Ovary (tissue), 9 donors: ENCODE measurements around the gene PPP2R2C. TPM values are rescaled to one million over a fixed set of nuclear protein-coding genes. Genes with fewer than 3 reads are reported as not detected.

Source experiments
- DNase-seq, 5 donors: peaks; one replicate each; pipeline ENCODE4 v3.0.0-alpha.2; 2019 to 2020
- H3K27ac ChIP-seq, 2 donors: fragments of 200-600 bp; one replicate each; pipeline versions ENCODE4 v1.5.1 to v1.8.0; 2019 to 2022
- H3K27me3 ChIP-seq: fragments of 200-600 bp; one replicate; pipeline ENCODE4 v1.8.0; 2022
- H3K36me3 ChIP-seq: fragments of 200-600 bp; sonication (generic); one replicate; pipeline ENCODE4 v1.5.1; 2019
- H3K4me1 ChIP-seq: one replicate; pipeline ENCODE4 v1.8.1; 2013; ENCODE audit warnings: mild to moderate bottlenecking, moderate library complexity; ENCODE audit not compliant: insufficient read depth
- H3K4me3 ChIP-seq: fragments of 200-600 bp; sonication (generic); one replicate; pipeline ENCODE4 v1.5.1; 2017
- H3K9me3 ChIP-seq, 2 donors: fragments of 200-600 bp in 1 of 2; sonication (generic) in 1 of 2; one replicate each; pipeline versions ENCODE4 v1.5.1 to v1.8.1; 2013 to 2019; ENCODE audit warnings: mild to moderate bottlenecking in 1 of 2, moderate library complexity in 1 of 2
- CTCF ChIP-seq, 3 donors: fragments of 450-650 bp in 2 of 3; fragments of 200-600 bp in 1 of 3; IDR thresholded peaks; one replicate each; pipeline versions ENCODE4 v1.5.1 to v1.8.0; 2016 to 2022; ENCODE audit warnings: antibody characterized with exemption in 3 of 3, mild to moderate bottlenecking in 1 of 3
- EP300 ChIP-seq: sonication (generic); formaldehyde crosslinking; IDR thresholded peaks from one replicate; pipeline ENCODE4 v1.6.1; 2017; ENCODE audit warnings: antibody characterized with exemption
- POLR2A ChIP-seq: fragments of 450-650 bp; IDR thresholded peaks from one replicate; pipeline ENCODE4 v1.6.1; 2017; ENCODE audit warnings: antibody characterized with exemption, mild to moderate bottlenecking, moderate library complexity
- WGBS, 3 donors: extraction: QIAGEN DNeasy Blood & Tissue Kit in 1 of 3; methylation state at CpG; one replicate each; pipeline versions ENCODE4 v1.1.5 to v1.1.7; 2013 to 2017; 5-methylcytosine and 5-hydroxymethylcytosine counted together
- intact Hi-C, 4 donors: fragments of 100-400 bp; cut with DNase I; formaldehyde crosslinking; loops; one replicate each; pipeline versions ENCODE4 v1.11.0 to v1.15.1; 2022 to 2023
- polyA plus RNA-seq, 2 donors: library from polyadenylated mRNA; stranded (reverse); fragments of 200-250 nt in 1 of 2; fragments of 350-450 nt in 1 of 2; fragmentation: Illumina TruSeq in 1 of 2; extraction: RNeasy Lipid Tissue Mini Kit (QIAGEN cat#74804) in 1 of 2; gene quantifications; one replicate each; pipeline ENCODE4 v1.2.3, GENCODE V29; 2013 to 2014
- total RNA-seq, 7 donors: library from RNA; depleted of rRNA in 2 of 7; stranded (reverse); fragments of >200 nt in 2 of 7; fragmentation: NEBNext Ultra II Directional in 3 of 7; extraction: Animal tissue kit (Norgen Biotek cat#: 25700) in 3 of 7; gene quantifications; one replicate each; pipeline versions ENCODE4 v1.1.0 to v1.2.4, GENCODE V29; 2016 to 2023
- donor health status: DM: no; HTN: no; CAD: no; lungs with moderate emphysema.
- donor health status: DM: no; HTN: no; CAD: no.
- donor health status: Bipolar disorder and iron deficiency.
- donor health status: DM: yes; HTN: yes; CAD: no.
- donor health status: DM: no; HTN: no; CAD: no.
- donor health status: DM: yes; HTN: yes; CAD: no.

PPP2R2C gene
- total and polyA plus RNA-seq, 9 donors, result 0.12 to 4.5 (median 0.77) TPM

GRCh38 chr4:6368096-6368495, 104.3 kb downstream of the PPP2R2C start:
- H3K36me3 ChIP-seq, result no peaks in the 10 kb centered on the region
- no peak overlapping the region for H3K27ac ChIP-seq
- H3K27me3 ChIP-seq, result no peaks in the 10 kb centered on the region
- TF ChIP-seq CTCF (IDR thresholded peaks at IDR 0.05) (no peak), POLR2A (no peak), EP300 (no peak)
- intact Hi-C loops, result no loop called here
- WGBS, 3 donors, result 77 to 80% (median 79%) methylated on average over 10 of the region's 10 CpGs
- DNase-seq, result no peak
- no peak overlapping the region for H3K4me3 ChIP-seq
- H3K9me3 ChIP-seq, result no peaks in the 10 kb centered on the region
- no peaks in the 10 kb centered on the region for H3K4me1 ChIP-seq

- WGBS, 3 donors, result 48 to 58% (median 54%) methylated on average over 8 of the region's 8 CpGs
- H3K27me3 ChIP-seq, result no peaks in the 10 kb centered on the region
- no peak for DNase-seq
Observed at GRCh38 chr4:6367371-6367851, 105.0 kb downstream of the PPP2R2C start.

GRCh38 chr4:6366581-6366980, 105.8 kb downstream of the PPP2R2C start:
- no peaks in the 10 kb centered on the region for H3K4me1 ChIP-seq
- no peak overlapping the region for H3K4me3 ChIP-seq
- intact Hi-C loops, result no loop called here
- 73 to 83% (median 81%) methylated on average over 5 of the region's 5 CpGs for whole genome bisulfite sequencing, 3 donors
- no peak for TF ChIP-seq POLR2A
- no peak for TF ChIP-seq CTCF (IDR thresholded peaks at IDR 0.05)
- TF ChIP-seq EP300, result no peak
- H3K27ac ChIP-seq, result no peak overlapping the region
- DNase-seq, result no peak
- H3K36me3 ChIP-seq, result no peaks in the 10 kb centered on the region
- no peaks in the 10 kb centered on the region for H3K27me3 ChIP-seq
- no peaks in the 10 kb centered on the region for H3K9me3 ChIP-seq

More at GRCh38 chr4:6367371-6367851, 105.0 kb downstream of the PPP2R2C start:
- intact Hi-C loops, result no loop called here
- TF ChIP-seq POLR2A, result no peak
- no peak for TF ChIP-seq EP300
- TF ChIP-seq CTCF (IDR thresholded peaks at IDR 0.05), result no peak
- no peak overlapping the region for H3K4me3 ChIP-seq
- no peaks in the 10 kb centered on the region for H3K9me3 ChIP-seq
- no peaks in the 10 kb centered on the region for H3K4me1 ChIP-seq
- no peak overlapping the region for H3K27ac ChIP-seq
- H3K36me3 ChIP-seq, result no peaks in the 10 kb centered on the region

DNA sequence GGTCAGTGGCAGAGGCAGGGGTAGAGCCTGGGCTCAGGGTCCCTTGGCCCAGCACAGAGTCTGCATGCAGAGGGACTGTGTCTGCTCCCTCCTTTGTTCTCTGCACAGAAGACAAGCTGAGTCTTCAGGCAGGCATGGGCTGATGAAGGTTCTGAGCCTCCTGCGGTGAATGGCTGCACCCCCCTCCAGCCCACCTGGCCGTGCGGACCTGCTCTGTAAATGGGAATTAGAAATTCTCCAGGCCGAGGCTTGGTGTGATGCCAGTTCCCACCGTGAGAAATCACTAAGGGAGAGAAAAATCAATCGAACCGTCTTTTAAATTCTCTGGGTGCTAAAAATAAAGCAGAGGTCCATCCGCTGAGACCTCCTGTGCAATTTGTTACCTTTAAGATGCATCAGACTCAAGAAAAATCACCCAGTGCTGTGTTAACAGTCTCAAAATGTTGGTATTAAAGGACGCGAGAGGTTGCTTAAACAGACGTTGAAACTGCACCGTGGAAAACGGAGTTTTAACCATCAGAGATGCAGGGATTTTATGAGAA, 106.8 kb downstream of the PPP2R2C start:
- intact Hi-C loops, result no loop called here
- TF ChIP-seq CTCF (IDR thresholded peaks at IDR 0.05) (no peak), POLR2A (no peak), EP300 (no peak)
- Histone ChIP-seq H3K9me3 (no peaks in the 10 kb centered on the region), H3K27me3 (no peaks in the 10 kb centered on the region), H3K4me3 (no peak overlapping the region), H3K27ac (no peak overlapping the region), H3K36me3 (no peaks in the 10 kb centered on the region), H3K4me1 (no peaks in the 10 kb centered on the region)
- no peak for DNase-seq
- 78 to 83% (median 81%) methylated on average over 13 of the region's 13 CpGs for WGBS, 3 donors
